ENCODE measurements around the gene CA11.

The CA11 gene

GRCh38 chr19:48627865-48628314 is 18.1 kb downstream of the CA11 start:
- no peak for DNase-seq

- DNase-seq = no peak
These were observed 18.7 kb downstream of the CA11 start for GRCh38 chr19:48627201-48627864.

GRCh38 chr19:48625891-48626327 is 20.1 kb downstream of the CA11 start:
- no peak for DNase-seq

GRCh38 chr19:48624791-48625723 is 20.9 kb downstream of the CA11 start:
- no peak for DNase-seq

GRCh38 chr19:48624067-48624594 is 21.9 kb downstream of the CA11 start:
- DNase-seq = peak; percentile 98

- no peak for DNase-seq
These were observed 22.4 kb downstream of the CA11 start for GRCh38 chr19:48623556-48624066.

- no peak for DNase-seq
These were observed 26.0 kb downstream of the CA11 start for GRCh38 chr19:48619692-48620585.

GRCh38 chr19:48618916-48619691 is 26.9 kb downstream of the CA11 start, which contains the start of the genes RPL18 and SPHK2:
RPL18 (minus strand) TSS chr19:48619178; CDS start chr19:48619143, 35 bp downstream.
SPHK2 (plus strand) TSS chr19:48619506; CDS start chr19:48620515, 1,009 bp downstream.
- DNase-seq = peak; percentile 97

- no peak for DNase-seq
These were observed 27.6 kb downstream of the CA11 start for GRCh38 chr19:48618278-48618915.

- no peak for DNase-seq
These were observed 28.6 kb downstream of the CA11 start for GRCh38 chr19:48617146-48617937.

- DNase-seq = no peak
These were observed 29.4 kb downstream of the CA11 start for GRCh38 chr19:48616491-48617056.

GRCh38 chr19:48616041-48616436 is 29.9 kb downstream of the CA11 start:
- DNase-seq = no peak

GRCh38 chr19:48615231-48616040 is 30.6 kb downstream of the CA11 start:
- DNase-seq = no peak

- no peak for DNase-seq
These were observed 31.4 kb downstream of the CA11 start, which contains the start of gene FAM83E for GRCh38 chr19:48614436-48615230. FAM83E (minus strand) TSS chr19:48615076; CDS start chr19:48613372, 1,704 bp downstream.

GRCh38 chr19:48613852-48614435 is 32.0 kb downstream of the CA11 start:
- no peak for DNase-seq

GRCh38 chr19:48613024-48613851 is 32.7 kb downstream of the CA11 start:
- no peak for DNase-seq
